DND-41 (cell line): ENCODE results near the gene ABCC9.

Experiments used
- ATAC-seq: fragments of 200-7000 bp; cut with Tn5 transposase; 3 replicates; pipeline ENCODE4 v1.9.1; 2021; ENCODE audit warnings: low read depth; ENCODE audit not compliant: insufficient read depth
- DNase-seq: peaks from one replicate; pipeline ENCODE4 v3.0.0-alpha.2; 2020
- H2AFZ ChIP-seq: 2 replicates; pipeline ENCODE4 v1.6.0; 2012; ENCODE audit warnings: low read depth, low read length
- H3K27ac ChIP-seq: 2 replicates; pipeline ENCODE4 v1.5.1; 2012; ENCODE audit warnings: low read length, inconsistent platforms
- H3K27me3 ChIP-seq: fragments of 200-600 bp; sonication (generic); 2 replicates; pipeline ENCODE4 v1.6.0; 2012; ENCODE audit warnings: low read length, mild to moderate bottlenecking, inconsistent platforms; ENCODE audit not compliant: insufficient read depth, poor library complexity
- H3K36me3 ChIP-seq: 2 replicates; pipeline ENCODE4 v1.5.1; 2012; ENCODE audit warnings: low read length, inconsistent platforms; ENCODE audit not compliant: insufficient read depth
- H3K4me1 ChIP-seq: 2 replicates; pipeline ENCODE4 v1.5.1; 2012; ENCODE audit warnings: mild to moderate bottlenecking, low read length; ENCODE audit not compliant: insufficient read depth
- H3K4me2 ChIP-seq: 2 replicates; pipeline ENCODE4 v1.6.0; 2012; ENCODE audit warnings: mild to moderate bottlenecking, moderate library complexity, low read length, inconsistent platforms; ENCODE audit not compliant: insufficient read depth
- H3K4me3 ChIP-seq, 2 experiments: fragments of 200-600 bp in 1 of 2; shearing (Covaris generic) in 1 of 2; 2 replicates each; pipeline ENCODE4 v1.5.1; 2012 to 2016; ENCODE audit warnings: inconsistent platforms in 2 of 2, low read length in 2 of 2, mild to moderate bottlenecking in 2 of 2, low read depth in 1 of 2, moderate library complexity in 1 of 2
- H3K79me2 ChIP-seq: 2 replicates; pipeline ENCODE4 v1.6.0; 2012; ENCODE audit warnings: low read length, inconsistent platforms; ENCODE audit not compliant: insufficient read depth
- H3K9ac ChIP-seq: 2 replicates; pipeline ENCODE4 v1.6.0; 2012; ENCODE audit warnings: low read depth, mild to moderate bottlenecking, inconsistent platforms, low read length, moderate library complexity
- H3K9me3 ChIP-seq: 2 replicates; pipeline ENCODE4 v1.5.1; 2012; ENCODE audit warnings: low read length, moderate library complexity, mild to moderate bottlenecking, inconsistent platforms; ENCODE audit not compliant: insufficient read depth, severe bottlenecking
- H4K20me1 ChIP-seq: 2 replicates; pipeline ENCODE4 v1.6.0; 2012; ENCODE audit warnings: low read length; ENCODE audit not compliant: insufficient read depth
- CTCF ChIP-seq: IDR thresholded peaks from 2 replicates; pipeline ENCODE4 v1.5.1; 2012; ENCODE audit warnings: borderline replicate concordance, low read length, moderate library complexity, mild to moderate bottlenecking; ENCODE audit not compliant: poor library complexity, severe bottlenecking; ENCODE audit errors: extremely low read depth
- EZH2 ChIP-seq: IDR thresholded peaks from 3 replicates; pipeline ENCODE4 v1.6.1; 2012; ENCODE audit warnings: borderline replicate concordance, low read depth, mild to moderate bottlenecking, moderate library complexity, low read length, inconsistent platforms; ENCODE audit not compliant: severe bottlenecking

Gene ABCC9

GRCh38 chr12:21877293-21877982, 63.8 kb downstream of the ABCC9 start:
- TF ChIP-seq EZH2 (no peak), CTCF (no peak)
- DNase-seq (no peak), ATAC-seq (no peak)
- H2AFZ ChIP-seq = no peak overlapping the region
- no peaks in the 10 kb centered on the region for H3K9me3 ChIP-seq
- H3K9ac ChIP-seq = no peak overlapping the region
- no peak overlapping the region for H3K4me3 ChIP-seq
- H3K27ac ChIP-seq = no peak overlapping the region
- H4K20me1 ChIP-seq = no peaks in the 10 kb centered on the region
- H3K27me3 ChIP-seq = peaks cover 3% of the 10 kb centered on the region
- no peak overlapping the region for H3K4me2 ChIP-seq
- no peaks in the 10 kb centered on the region for H3K36me3 ChIP-seq
- H3K79me2 ChIP-seq = no peaks in the 10 kb centered on the region
- H3K4me1 ChIP-seq = no peaks in the 10 kb centered on the region

- no peak overlapping the region for H3K4me2 ChIP-seq
- no peaks in the 10 kb centered on the region for H3K79me2 ChIP-seq
- DNase-seq = no peak
- H3K36me3 ChIP-seq = no peaks in the 10 kb centered on the region
- no peak overlapping the region for H3K27ac ChIP-seq
- no peaks in the 10 kb centered on the region for H3K9me3 ChIP-seq
- no peak for ATAC-seq
- TF ChIP-seq CTCF (no peak), EZH2 (no peak)
- H4K20me1 ChIP-seq = no peaks in the 10 kb centered on the region
- no peak overlapping the region for H3K9ac ChIP-seq
- H3K27me3 ChIP-seq = no peaks in the 10 kb centered on the region
- no peak overlapping the region for H2AFZ ChIP-seq
- H3K4me3 ChIP-seq = no peak overlapping the region
- H3K4me1 ChIP-seq = no peaks in the 10 kb centered on the region
Measured at GRCh38 chr12:21865846-21866245, 75.4 kb downstream of the ABCC9 start.

- no peaks in the 10 kb centered on the region for H3K79me2 ChIP-seq
- H3K4me1 ChIP-seq = no peaks in the 10 kb centered on the region
- TF ChIP-seq EZH2 (no peak), CTCF (no peak)
- no peak overlapping the region for H3K9ac ChIP-seq
- DNase-seq = no peak
- ATAC-seq = no peak
- no peak overlapping the region for H2AFZ ChIP-seq
- no peaks in the 10 kb centered on the region for H3K27me3 ChIP-seq
- no peak overlapping the region for H3K4me3 ChIP-seq
- H4K20me1 ChIP-seq = no peaks in the 10 kb centered on the region
- no peak overlapping the region for H3K4me2 ChIP-seq
- H3K27ac ChIP-seq = no peak overlapping the region
- no peaks in the 10 kb centered on the region for H3K36me3 ChIP-seq
- no peaks in the 10 kb centered on the region for H3K9me3 ChIP-seq
Measured at GRCh38 chr12:21860534-21860933, 80.7 kb downstream of the ABCC9 start.
